Measurements from ENCODE around the gene PACS2.

PACS2 gene

DNA sequence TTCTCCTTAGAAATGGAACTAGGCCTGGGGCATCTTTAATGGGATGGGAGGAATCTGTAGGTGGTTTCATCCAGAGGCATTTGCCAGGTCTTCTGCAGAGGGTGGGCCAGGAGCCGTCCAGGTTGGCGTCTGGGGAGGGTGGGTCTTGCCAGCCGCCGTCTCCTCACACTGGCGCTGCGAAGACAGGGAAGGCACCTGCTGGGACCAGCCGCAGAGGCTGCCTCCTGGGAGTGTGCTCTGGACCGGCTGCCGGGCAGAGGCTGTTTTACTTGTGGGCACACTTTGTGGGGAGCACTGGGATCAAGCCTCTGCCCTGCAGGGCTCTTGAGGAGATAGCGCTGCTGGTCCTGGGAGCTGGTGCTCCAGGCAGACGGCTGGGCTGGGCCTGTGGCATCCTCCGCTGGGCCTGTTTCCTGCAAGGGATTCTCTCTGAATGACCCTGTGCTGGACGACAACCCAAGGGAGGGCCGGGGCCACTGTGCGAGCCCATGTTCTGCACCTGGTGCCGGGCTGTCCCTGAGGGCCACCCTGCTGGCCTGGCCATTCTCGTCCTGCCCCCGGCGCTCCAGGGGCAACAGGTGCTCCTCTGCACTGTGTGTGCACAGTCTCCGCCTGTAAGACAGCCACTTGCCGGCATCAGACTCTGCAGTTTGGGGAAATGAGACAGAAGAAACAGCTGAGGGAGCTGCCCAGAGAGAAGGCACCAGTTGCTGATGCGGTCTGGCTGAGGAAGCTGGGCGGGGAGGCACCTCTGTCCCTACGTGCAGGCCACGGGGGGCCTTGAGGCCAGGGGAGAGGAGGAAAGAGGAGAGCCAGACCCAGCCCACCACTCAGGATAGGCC is 73.8 kb downstream of the PACS2 start:
- DNase-seq (ENCODE audit: low spot score): no peak

DNA sequence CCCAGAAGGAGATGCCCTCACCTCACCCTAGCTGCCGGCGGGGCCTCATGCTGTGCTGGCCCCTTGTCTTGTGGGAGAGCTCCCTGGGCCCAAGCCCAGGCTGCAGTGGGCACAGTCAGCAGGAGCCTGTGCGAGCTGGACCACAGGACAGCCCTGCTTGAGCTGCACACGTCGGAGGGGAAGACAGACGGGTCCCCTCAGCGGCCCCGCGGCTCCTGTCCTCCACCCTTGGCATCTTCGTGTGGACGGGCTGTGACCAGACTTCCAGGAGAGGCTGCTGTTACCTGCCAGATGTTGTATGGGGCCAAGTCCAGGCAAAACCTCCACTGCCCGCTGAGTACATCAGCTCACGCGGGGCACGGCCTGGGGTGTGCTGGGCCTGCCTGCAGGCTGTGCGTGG is 74.4 kb downstream of the PACS2 start:
- no peak for DNase-seq (ENCODE audit: low spot score)

DNA sequence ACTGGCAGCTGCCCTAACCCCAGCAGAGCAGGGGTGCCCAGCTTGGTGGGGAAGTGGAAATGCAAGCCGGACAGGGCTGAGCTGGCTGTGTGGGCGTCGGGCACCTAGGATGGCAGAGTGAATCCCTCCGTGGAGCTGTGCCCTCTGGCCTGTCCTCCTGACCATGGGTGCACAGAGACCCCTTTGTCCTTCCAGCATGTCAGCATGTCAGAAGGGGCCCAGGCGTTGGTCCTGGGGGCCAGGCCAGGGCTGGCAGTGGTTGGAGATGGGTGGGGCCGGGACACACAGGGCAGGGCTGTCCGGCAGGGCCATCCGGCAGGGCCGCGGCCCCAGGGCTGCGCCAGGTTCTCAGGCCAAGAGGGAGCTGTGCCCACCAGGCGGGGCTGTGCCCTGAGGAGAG is 75.0 kb downstream of the PACS2 start:
- DNase-seq (ENCODE audit: low spot score): no peak

DNA sequence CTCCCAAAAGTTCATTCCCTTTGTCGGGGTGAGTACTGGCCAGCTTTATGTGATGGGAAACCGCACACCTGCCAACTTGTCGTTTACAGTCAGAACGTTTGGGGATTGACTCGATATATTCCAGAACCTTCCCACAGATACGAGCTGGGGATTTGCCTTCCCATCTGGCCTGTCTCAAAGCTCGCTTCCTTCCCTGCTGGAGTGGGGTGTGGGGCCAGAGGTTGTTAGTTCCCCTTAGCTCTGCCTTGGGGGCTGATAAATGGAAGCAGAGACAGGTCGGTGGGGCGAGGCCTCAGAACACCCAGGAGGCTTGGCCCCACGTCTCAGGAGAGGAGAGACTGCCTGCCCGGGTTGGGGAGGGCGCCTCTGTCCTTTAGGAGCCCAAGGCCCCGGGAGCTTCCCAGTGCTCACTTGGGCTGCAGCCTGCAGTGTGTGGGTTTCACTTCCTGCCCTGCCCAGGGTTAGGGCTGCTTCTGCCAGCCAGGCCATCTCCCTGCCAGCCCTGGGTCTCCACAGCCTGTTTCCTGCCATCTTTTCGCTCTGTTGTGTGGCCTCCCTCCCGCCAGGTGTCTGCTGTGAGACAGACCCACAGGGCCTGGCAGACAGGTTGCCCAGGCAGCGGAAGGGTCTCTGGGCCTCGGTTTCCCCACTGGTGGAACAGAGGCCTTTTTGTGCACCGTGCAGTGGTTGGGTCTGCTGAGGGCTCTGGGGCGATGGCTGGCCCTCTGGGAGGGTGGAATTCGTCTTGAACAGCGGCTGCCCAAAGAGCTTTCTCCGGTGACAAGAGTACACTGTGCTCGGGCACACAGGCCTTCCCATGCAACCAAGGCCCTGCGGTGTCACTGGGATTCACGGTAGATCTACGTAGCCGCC is 75.7 kb downstream of the PACS2 start:
- DNase-seq (ENCODE audit: low spot score): no peak

DNA sequence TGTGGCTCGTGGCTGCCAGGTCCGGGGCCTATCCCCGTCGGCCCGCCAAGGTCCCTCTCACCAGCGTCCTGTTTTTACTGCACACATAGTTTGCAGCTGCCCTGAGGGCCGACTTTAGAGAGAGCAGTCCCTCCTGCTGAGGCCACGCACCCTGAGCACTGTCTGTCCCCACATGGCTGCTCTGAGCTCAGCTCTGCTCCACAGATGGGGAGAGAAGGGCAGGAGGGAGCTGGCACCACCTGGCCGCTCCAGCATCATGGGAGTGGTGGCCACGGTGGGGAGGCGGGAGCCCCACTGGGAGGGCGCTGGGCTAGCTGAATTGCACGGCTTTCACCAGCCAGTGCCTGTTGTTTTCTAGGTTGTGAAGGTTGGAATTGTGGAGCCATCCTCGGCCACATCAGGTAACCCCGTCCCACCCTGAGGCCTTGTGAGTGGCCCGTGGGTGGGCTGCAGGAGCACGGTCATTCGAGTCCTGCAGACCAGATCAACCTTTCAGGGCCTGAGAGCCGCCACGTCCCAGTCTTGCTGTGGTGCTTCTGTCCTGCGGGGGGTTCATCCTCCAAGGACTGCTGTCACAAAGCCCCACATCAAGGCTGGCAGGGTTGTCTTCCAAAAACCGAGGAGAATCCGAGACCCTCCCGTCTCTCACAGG is 76.4 kb downstream of the PACS2 start:
- DNase-seq (ENCODE audit: low spot score): no peak

DNA sequence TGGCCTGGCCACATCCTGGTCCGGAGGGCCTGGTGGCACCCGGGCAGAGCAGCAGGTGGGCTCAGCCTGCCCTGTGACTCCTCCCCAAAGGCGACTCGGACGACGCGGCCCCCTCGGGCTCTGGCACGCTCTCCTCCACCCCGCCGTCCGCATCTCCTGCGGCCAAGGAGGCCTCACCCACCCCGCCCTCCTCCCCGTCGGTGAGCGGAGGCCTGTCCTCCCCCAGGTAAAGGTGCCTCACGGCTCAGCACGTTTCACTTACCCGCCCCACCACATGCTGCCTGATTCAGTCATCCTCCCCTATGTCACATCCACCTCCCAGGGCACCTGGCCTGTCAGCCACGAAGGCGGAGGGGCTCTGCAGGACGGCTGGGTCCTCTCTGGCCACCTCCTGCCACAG is 77.0 kb downstream of the PACS2 start:
- DNase-seq (ENCODE audit: low spot score): no peak

DNA sequence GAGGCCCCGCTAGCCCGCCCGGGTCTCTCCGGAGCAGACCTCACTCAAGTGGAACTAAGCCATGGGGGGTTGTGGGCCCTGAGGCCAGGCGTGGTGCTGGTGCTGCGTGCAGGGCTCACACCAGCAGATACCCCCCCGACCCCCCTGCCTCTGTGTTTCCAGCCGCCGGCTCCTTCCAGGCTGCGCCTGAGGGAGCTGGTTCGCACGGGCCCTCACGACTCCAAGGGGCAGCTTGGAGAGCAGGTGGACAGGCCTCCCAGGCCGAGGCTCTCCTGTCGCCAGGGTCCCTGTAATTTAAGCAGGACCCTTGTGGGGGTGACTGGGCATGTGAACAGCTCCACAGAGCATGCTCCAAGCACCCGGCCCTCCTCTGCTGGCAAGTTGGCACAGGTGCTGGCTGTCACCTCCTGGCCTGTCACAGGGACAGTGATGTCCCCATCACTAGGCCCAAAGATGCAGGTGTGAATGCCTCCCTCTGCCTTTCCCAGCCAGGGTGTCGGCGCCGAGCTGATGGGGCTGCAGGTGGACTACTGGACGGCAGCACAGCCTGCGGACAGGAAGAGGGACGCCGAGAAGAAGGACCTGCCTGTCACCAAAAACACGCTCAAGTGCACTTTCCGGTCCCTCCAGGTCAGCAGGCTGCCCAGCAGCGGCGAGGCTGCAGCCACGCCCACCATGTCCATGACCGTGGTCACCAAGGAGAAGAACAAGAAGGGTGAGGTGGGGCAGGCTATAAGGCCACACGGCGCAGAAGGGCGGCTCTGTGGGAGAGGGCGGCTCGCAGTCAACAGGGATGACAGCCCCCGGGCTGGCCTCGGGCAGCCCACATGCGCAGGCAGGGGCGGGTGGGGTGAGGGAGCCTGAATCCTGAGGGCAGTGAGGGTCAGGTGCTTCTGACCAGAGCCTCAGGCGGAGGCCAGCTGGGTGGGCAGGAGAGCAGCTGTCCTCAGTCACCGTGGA is 77.9 kb downstream of the PACS2 start:
- no peak for DNase-seq (ENCODE audit: low spot score)

DNA sequence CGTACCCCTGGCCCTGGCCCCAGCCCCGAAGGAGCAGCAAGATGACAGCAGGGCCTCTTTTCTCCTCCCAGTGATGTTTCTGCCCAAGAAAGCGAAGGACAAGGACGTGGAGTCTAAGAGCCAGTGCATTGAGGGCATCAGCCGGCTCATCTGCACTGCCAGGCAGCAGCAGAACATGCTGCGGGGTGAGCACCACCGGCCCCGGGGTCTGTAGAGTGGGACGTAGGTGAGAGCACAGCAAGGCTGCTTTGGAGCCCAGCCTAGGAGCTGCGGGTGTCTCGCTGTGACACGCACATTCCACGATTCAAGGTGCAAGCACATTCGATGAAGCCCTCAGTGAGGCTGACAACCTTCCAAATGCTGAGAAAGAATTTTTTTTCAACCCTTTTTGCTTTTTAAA is 78.6 kb downstream of the PACS2 start:
- no peak for DNase-seq (ENCODE audit: low spot score)

DNA sequence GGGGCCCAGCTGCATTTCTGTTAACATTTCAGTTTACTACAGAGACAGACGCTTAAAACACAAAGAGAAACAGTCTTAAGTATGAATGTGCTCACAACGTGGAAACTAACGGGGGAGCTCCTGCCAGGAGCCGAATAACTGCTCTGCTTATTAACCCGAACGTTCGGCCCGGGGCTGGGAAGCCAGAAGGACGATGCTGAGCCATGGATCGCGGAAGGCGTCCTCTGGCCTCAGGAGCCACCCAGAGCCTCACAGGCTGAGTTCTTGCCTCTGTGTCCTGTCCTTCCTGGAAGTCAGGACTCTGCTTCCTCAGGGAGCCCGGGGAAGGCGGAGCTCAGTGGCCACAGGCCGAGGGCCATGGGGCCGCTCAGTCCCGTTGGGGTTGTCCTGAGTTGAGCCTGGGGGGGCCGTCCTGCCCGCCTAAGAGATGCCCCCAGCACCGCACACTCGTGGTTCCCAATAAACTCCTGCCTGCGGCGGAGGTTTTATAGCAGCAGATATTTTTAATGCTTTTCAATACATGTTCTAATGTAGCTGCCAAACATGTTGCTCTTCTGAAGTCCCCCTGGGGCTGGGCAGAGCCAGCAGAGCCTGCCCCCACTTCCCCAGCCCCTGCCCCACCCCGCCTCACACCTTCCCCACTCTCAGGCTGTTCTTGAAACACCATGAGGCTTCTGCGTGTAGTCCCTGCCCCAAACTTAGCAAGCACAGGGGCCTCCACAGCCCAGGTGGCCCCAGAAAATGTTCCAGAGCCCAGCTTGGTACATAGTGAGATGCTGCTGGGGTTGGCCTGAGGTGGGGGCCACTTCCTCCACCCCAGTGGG is 80.4 kb downstream of the PACS2 start:
- no peak for DNase-seq (ENCODE audit: low spot score)

DNA sequence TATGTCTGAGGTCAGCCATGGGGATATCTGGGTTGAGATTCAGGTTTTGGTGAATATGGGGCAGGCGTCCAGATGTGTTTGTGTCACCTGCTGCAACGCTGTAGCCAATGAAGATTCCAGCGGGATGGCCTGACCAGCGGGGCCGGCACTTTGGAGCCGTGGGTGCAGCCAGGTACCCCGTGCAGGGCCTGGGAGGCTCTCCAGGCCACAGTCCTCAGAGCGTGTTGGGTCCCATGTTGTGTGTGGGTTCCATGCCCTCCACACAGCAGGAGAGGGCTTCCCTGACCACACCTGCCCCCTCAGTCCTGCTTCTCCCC is 80.9 kb downstream of the PACS2 start:
- no peak for DNase-seq (ENCODE audit: low spot score)

DNA sequence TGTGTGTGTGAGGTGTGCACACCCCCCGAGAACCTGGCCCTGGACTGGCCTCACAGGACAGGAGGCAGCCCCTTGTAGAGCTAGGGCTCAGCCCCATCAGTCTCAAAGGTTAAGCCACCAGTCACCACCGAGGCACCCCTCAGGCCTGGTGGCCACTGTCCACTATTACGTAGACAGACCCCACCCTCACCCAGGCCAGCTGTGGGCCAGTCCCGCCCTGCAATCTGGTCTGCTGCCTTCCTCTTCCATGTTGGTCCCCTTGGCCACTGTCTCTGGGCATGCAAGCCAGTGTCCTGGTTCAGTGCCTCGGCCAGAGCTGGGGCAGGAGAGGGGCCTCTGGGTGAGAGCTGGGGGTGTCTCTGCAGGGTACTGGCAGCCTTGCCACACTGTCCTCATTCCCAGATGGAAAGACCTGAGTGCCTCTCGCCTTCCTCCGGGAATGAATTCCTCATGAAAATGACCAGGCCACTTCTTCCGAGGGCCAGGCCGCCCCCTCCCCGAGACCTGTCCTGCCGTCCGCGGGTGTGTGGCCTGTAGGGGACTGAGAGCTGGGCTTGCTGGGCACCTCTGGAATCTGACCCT is 82.9 kb downstream of the PACS2 start:
- no peak for DNase-seq (ENCODE audit: low spot score)

DNA sequence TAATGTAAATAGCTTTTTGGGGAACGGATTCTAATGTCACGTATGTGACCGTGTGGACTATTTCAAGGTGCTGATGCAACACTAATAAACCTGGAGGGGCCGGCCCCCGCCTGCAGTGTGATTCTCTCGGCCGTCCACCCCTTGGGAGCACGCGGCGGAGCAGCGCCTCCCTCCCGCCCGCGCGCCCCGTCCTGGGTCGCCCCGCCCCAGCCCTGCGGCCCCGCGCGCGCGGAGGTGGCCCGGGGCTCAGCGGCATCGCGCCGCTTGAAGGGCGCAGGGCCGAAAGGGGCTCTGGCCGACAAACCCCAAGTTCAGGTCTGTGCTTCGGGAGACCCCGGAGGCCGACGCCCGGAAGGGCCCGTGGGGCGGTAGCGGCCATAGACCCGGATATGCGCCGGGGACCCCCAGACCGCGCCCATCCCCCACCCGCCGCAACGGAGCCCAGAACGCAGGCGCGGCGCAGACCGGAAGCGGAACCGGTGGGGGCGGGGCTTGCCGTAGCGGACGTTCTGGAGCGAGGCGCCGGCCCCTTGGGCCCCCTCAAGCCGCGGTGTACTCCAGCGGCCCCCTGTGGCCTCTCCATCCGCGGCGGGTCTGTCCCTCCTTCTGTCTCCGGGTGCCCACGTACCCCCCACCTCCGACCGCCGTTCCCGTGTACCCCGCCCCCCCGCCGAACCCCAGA is 83.6 kb downstream of the PACS2 start, which contains the start of gene TEX22:
TEX22 (plus strand) TSS at position 495 of the 682 bp plus-strand sequence. CDS start 803 bp downstream, outside the sequence.
- DNase-seq (ENCODE audit: low spot score): peak; percentile 89

DNA sequence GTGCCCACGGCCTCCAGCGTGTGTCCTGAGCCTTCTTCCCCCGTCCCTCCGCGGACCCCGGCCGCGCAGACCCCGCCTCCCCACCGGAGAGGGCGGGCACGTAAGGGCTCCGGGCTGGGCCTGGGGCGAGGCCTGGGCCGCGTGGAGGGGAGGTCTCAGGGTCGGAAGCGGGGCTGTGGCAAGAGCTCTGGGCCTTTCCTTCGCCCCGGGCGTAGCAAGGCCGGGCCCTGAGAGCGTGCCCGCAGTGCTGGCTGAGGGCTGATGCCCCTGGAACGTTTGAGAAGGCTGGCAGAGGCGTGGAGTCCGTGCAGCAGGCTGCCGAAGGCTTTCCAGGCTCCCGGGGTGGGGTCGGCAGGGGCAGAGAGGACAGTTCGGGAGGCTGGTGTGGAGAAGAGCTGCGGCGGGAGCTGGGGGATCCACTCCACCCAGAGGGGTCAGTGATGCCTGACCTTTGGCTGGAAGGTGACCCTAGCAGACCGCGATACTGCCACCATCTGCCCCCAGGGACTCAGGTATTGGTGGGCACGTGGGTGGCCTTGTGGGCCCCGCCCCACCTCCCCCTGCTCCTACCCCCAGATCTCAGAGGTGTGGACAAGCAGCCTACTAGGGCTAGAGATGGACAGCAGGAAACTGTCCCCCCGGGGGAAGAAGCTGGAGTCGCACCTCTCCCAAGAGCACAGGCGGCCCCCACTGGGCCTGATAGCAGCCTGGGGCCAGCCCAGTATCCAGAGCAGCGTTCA is 84.3 kb downstream of the PACS2 start:
- peak; percentile 70 for DNase-seq (ENCODE audit: low spot score)

DNA sequence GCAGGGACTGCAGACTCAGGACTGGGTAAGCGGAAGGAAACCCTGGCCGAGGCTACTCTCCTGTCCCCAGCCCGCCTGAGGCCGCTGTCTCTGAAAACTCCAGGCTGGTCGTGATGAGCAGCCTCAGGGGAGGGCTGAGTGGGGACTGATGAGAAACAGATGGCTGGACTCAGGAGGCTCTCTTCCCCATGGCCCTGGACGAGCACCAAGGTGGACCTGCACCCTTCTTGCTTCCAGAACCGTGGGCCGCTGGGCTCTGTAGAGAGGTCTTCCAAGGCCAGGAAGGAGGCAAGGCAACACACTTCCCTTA is 84.9 kb downstream of the PACS2 start:
- no peak for DNase-seq (ENCODE audit: low spot score)

DNA sequence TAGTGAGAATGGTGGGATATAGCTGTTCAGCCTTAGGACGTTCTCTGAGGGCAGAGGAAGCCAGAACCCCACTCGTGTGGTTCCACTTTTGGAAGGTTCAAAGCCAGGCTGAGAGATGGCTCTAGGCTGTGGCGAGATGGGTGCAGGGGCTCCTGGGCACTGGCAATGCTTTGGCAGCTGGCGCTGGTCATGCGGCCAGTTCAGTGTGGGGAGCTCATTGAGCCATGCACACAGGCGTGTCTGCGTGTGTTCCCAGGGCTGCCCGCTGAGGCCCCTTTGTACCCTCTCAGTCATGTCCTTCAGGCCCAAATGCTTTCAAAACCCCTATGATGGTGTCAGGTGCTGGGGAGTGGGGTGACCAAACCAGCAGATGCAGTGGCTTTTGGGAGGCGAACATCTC is 85.5 kb downstream of the PACS2 start:
- no peak for DNase-seq (ENCODE audit: low spot score)

DNA sequence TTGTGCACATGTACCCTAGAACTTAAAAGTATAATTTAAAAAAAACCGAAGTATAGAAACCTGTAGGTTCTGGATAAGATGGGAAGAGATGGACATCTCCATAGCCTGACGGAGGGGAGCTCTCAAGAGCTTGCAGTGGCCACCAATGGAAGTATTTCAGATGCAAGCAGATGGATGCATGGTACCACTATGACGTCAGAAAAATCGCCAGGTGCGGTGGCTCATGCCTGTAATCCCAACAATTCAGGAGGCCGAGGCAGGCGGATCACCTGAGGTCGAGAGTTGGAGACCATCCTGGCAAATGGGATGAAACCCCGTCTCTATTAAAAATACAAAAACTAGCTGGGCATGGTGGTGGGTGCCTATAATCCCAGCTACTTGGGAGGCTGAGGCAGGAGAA is 87.2 kb downstream of the PACS2 start:
- no peak for DNase-seq (ENCODE audit: low spot score)

DNA sequence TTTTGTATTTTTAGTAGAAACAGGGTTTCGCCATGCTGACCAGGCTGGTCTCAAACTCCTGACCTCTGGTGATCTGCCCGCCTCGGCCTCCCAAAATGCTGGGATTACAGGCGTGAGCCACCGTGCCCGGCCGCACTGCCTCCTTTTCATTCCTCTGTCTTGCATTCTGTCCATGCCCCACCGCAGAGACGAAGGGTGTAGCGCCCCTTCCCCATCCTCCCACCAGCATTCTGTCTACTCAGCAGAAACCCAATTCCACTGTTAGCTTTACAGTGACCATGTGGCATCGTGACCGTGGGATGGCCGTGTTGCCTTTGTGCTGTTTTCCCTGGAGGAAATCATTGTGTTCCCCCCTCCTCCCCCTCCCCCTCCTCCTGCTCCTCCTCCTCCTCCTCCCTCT is 94.0 kb downstream of the PACS2 start:
- DNase-seq (ENCODE audit: low spot score): no peak

DNA sequence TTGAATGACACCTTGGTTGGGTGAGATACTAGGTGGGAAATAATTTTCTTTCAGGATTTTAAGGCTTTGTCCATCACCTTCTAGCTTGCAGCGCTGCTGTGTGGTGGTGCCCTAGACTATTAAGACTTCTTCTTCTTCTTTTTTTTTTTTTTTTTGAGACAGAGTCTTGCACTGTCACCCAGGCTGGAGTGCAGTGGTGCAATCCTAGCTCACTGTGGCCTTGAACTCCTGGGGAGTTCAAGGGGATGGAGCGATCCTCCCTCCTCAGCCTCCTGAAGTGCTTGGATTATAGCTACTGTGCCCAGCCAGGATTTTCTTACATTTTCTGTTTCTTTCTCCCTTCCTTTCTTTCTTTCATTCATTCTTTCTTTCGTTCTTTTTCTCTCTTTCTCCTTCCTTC is 94.8 kb downstream of the PACS2 start:
- no peak for DNase-seq (ENCODE audit: low spot score)

DNA sequence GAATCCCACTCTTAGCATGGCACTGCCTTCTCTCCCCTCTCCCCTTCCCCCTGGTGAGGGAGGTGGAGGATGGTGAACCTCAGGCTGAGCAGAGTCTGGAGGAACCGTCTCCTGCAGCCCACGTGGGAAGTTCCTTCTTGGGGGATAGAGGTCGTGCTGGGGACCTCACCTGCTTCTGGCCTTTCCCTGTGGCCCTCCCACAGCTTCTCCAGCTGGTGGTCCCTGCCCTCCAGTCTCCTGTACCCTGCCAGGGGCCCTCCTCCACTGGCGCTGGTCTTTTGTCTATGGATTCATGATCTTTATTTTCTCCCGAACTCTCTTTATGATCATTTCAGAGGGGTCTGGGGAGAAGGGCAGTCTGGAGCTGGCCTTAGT is 96.1 kb downstream of the PACS2 start:
- no peak for DNase-seq (ENCODE audit: low spot score)

All from HuH-7 (cell line).